MV-4-11 (cell line): Measurements from ENCODE around the gene CCDC60.

Experiments used
- DNase-seq: peaks from one replicate; lab custom pipeline; 2025; lab: John Stamatoyannopoulos, UW

CCDC60 gene

GRCh38 chr12:119385659-119386058 lies 51.1 kb downstream of the CCDC60 start:
- no peak for DNase-seq

GRCh38 chr12:119389687-119390086 lies 55.2 kb downstream of the CCDC60 start:
- DNase-seq = no peak

- no peak for DNase-seq
These were observed 57.1 kb downstream of the CCDC60 start for GRCh38 chr12:119391673-119392072.

GRCh38 chr12:119393677-119394076 lies 59.1 kb downstream of the CCDC60 start:
- DNase-seq = no peak

- no peak for DNase-seq
These were observed 63.0 kb downstream of the CCDC60 start for GRCh38 chr12:119397540-119397939.

GRCh38 chr12:119398190-119398589 lies 63.7 kb downstream of the CCDC60 start:
- no peak for DNase-seq

- no peak for DNase-seq
These were observed 64.8 kb downstream of the CCDC60 start for GRCh38 chr12:119399301-119399700.

- DNase-seq = no peak
These were observed 71.8 kb downstream of the CCDC60 start for GRCh38 chr12:119406308-119406707.

GRCh38 chr12:119406811-119407210 lies 72.3 kb downstream of the CCDC60 start:
- DNase-seq = peak; percentile 12

GRCh38 chr12:119409043-119409442 lies 74.5 kb downstream of the CCDC60 start:
- peak; percentile 13 for DNase-seq

GRCh38 chr12:119410396-119410795 lies 75.9 kb downstream of the CCDC60 start:
- DNase-seq = no peak

- no peak for DNase-seq
These were observed 77.8 kb downstream of the CCDC60 start for GRCh38 chr12:119412306-119412705.

- peak; percentile 50 for DNase-seq
These were observed 78.6 kb downstream of the CCDC60 start for GRCh38 chr12:119412811-119413794.

- no peak for DNase-seq
These were observed 81.2 kb downstream of the CCDC60 start for GRCh38 chr12:119415714-119416113.

- no peak for DNase-seq
These were observed 82.9 kb downstream of the CCDC60 start for GRCh38 chr12:119417440-119417839.

GRCh38 chr12:119419381-119419780 lies 84.9 kb downstream of the CCDC60 start:
- no peak for DNase-seq

GRCh38 chr12:119423285-119423684 lies 88.8 kb downstream of the CCDC60 start:
- no peak for DNase-seq

- no peak for DNase-seq
These were observed 91.1 kb downstream of the CCDC60 start for GRCh38 chr12:119425623-119426022.

GRCh38 chr12:119431151-119431550 lies 96.6 kb downstream of the CCDC60 start:
- no peak for DNase-seq

- DNase-seq = no peak
These were observed 98.4 kb downstream of the CCDC60 start for GRCh38 chr12:119432949-119433348.

GRCh38 chr12:119440803-119441360 lies 106.4 kb downstream of the CCDC60 start:
- DNase-seq = no peak

GRCh38 chr12:119444462-119445044 lies 110.0 kb downstream of the CCDC60 start:
- DNase-seq = peak; percentile 66

GRCh38 chr12:119446459-119446858 lies 111.9 kb downstream of the CCDC60 start:
- DNase-seq = no peak
